GM23338 (cell line): ENCODE results near the gene HACL1. TPM values are rescaled to one million over a fixed set of nuclear protein-coding genes. Genes with fewer than 3 reads are reported as not detected.

ENCODE experiments used
- ATAC-seq: fragments of 200-7000 bp; cut with Tn5 transposase; 3 replicates; pipeline ENCODE4 v1.9.1; 2020
- DNase-seq: peaks from one replicate; pipeline ENCODE4 v3.0.0-alpha.2; 2015; ENCODE audit warnings: low spot score
- H2AFZ ChIP-seq: fragments of 200-600 bp; sonication (generic); 2 replicates; pipeline ENCODE4 v1.8.0; 2016; ENCODE audit warnings: antibody characterized with exemption, mild to moderate bottlenecking, moderate library complexity
- H3F3A ChIP-seq: fragments of 200-600 bp; sonication (generic); replicated peaks from 2 replicates; pipeline ENCODE4 v1.8.0; 2017; ENCODE audit warnings: antibody characterized with exemption, mixed run types, low read depth
- H3K27ac ChIP-seq: fragments of 200-600 bp; sonication (generic); 2 replicates; pipeline ENCODE4 v1.6.1; 2016; ENCODE audit warnings: low read depth
- H3K27me3 ChIP-seq: fragments of 200-600 bp; sonication (generic); 2 replicates; pipeline ENCODE4 v1.8.0; 2016; ENCODE audit warnings: mild to moderate bottlenecking, mixed run types, moderate library complexity; ENCODE audit not compliant: insufficient read depth
- H3K36me3 ChIP-seq: fragments of 200-600 bp; sonication (generic); 2 replicates; pipeline ENCODE4 v1.8.0; 2016; ENCODE audit warnings: mild to moderate bottlenecking; ENCODE audit not compliant: insufficient read depth
- H3K4me1 ChIP-seq: fragments of 200-600 bp; sonication (generic); 2 replicates; pipeline ENCODE4 v1.8.0; 2016; ENCODE audit warnings: mild to moderate bottlenecking, moderate library complexity; ENCODE audit not compliant: insufficient read depth
- H3K4me2 ChIP-seq: fragments of 200-600 bp; sonication (generic); 2 replicates; pipeline ENCODE4 v1.7.1; 2017; ENCODE audit warnings: mixed run types
- H3K4me3 ChIP-seq: fragments of 200-600 bp; sonication (generic); 2 replicates; pipeline ENCODE4 v1.6.1; 2016; ENCODE audit warnings: mixed run types
- H3K79me2 ChIP-seq: fragments of 200-600 bp; sonication (generic); replicated peaks from 2 replicates; pipeline ENCODE4 v1.8.0; 2017; ENCODE audit warnings: mild to moderate bottlenecking; ENCODE audit not compliant: insufficient read depth
- H3K9me2 ChIP-seq: fragments of 200-600 bp; sonication (generic); 2 replicates; pipeline ENCODE4 v1.8.0; 2017; ENCODE audit not compliant: insufficient read depth
- H4K20me1 ChIP-seq: fragments of 200-600 bp; sonication (generic); replicated peaks from 2 replicates; pipeline ENCODE4 v1.8.0; 2017; ENCODE audit warnings: mild to moderate bottlenecking; ENCODE audit not compliant: insufficient read depth
- H3K27ac Mint-ChIP-seq: 2 replicates; pipeline ENCODE4 v1.8.0; 2020; ENCODE audit warnings: inconsistent platforms, mild to moderate bottlenecking, moderate library complexity, mixed read lengths
- H3K27me3 Mint-ChIP-seq: 3 replicates; pipeline ENCODE4 v1.8.0; 2022; ENCODE audit warnings: low read depth, mild to moderate bottlenecking, moderate library complexity, mixed read lengths, inconsistent platforms; ENCODE audit not compliant: insufficient read depth, poor library complexity
- H3K36me3 Mint-ChIP-seq: 3 replicates; pipeline ENCODE4 v1.8.0; 2021; ENCODE audit warnings: low read depth, mild to moderate bottlenecking, inconsistent platforms, moderate library complexity, mixed read lengths
- H3K4me1 Mint-ChIP-seq: 3 replicates; pipeline ENCODE4 v1.8.0; 2020; ENCODE audit warnings: mild to moderate bottlenecking, inconsistent platforms, mixed read lengths
- H3K4me3 Mint-ChIP-seq: 3 replicates; pipeline ENCODE4 v1.8.0; 2021; ENCODE audit warnings: moderate library complexity, mild to moderate bottlenecking, inconsistent platforms, mixed read lengths
- H3K9me3 Mint-ChIP-seq: 3 replicates; pipeline ENCODE4 v1.8.0; 2020; ENCODE audit warnings: moderate library complexity, mild to moderate bottlenecking, inconsistent platforms, mixed read lengths
- CREB1 ChIP-seq: fragments of 250-450 bp; sonication (Bioruptor Pico); IDR thresholded peaks from 2 replicates; pipeline ENCODE4 v1.5.0; 2020; ENCODE audit warnings: low read depth, mild to moderate bottlenecking, moderate library complexity
- EZH2 ChIP-seq: fragments of 200-600 bp; sonication (generic); IDR thresholded peaks from one replicate; pipeline ENCODE4 v1.8.0; 2017; ENCODE audit warnings: antibody characterized with exemption, mild to moderate bottlenecking, low read depth; ENCODE audit not compliant: unreplicated experiment
- EZH2phosphoT487 ChIP-seq: fragments of 200-600 bp; sonication (generic); IDR thresholded peaks from one replicate; pipeline ENCODE4 v1.8.1; 2018; ENCODE audit warnings: antibody characterized with exemption; ENCODE audit not compliant: unreplicated experiment
- JUNB ChIP-seq: IDR thresholded peaks from one replicate; pipeline ENCODE4 v1.6.1; 2016; ENCODE audit warnings: antibody characterized with exemption; ENCODE audit not compliant: unreplicated experiment
- NANOG ChIP-seq: IDR thresholded peaks from 2 replicates; pipeline ENCODE4 v1.6.1; 2016; ENCODE audit warnings: antibody characterized with exemption, borderline replicate concordance
- POLR2AphosphoS5 ChIP-seq: IDR thresholded peaks from 2 replicates; pipeline ENCODE4 v1.6.1; 2016; ENCODE audit warnings: antibody characterized with exemption, low read depth
- STAT1 ChIP-seq: IDR thresholded peaks from one replicate; pipeline ENCODE4 v1.6.1; 2016; ENCODE audit warnings: antibody characterized with exemption; ENCODE audit not compliant: unreplicated experiment
- ZNF114 ChIP-seq: fragments of 250-450 bp; sonication (Bioruptor Pico); IDR thresholded peaks from 2 replicates; pipeline ENCODE4 v1.5.0; 2020; ENCODE audit warnings: mild to moderate bottlenecking, moderate library complexity
- ZNF331 ChIP-seq: fragments of 250-450 bp; sonication (Bioruptor Pico); IDR thresholded peaks from 2 replicates; pipeline ENCODE4 v1.5.0; 2020; ENCODE audit warnings: low read depth, mild to moderate bottlenecking, moderate library complexity
- polyA plus RNA-seq: library from polyadenylated mRNA; unstranded; fragments of >200 nt; fragmentation: Nextera tagmentation; extraction: Ambion mirVana; gene quantifications from 2 replicates; pipeline ENCODE4 v1.2.1, GENCODE V29; 2016
- total RNA-seq: library from RNA; depleted of rRNA; stranded (reverse); fragments of >200 nt; shearing (Covaris generic); gene quantifications from 2 replicates; pipeline ENCODE4 v1.2.3, GENCODE V29; 2014
- TF ChIP-seq, protein P1 (sequence below): IDR thresholded peaks from 2 replicates; pipeline ENCODE4 v1.6.1; 2016; ENCODE audit warnings: antibody characterized with exemption
- TF ChIP-seq, protein P2 (sequence below): IDR thresholded peaks from one replicate; pipeline ENCODE4 v1.6.1; 2018; ENCODE audit warnings: antibody characterized with exemption; ENCODE audit not compliant: unreplicated experiment
- TF ChIP-seq, protein P3 (sequence below), 2 experiments: fragments of 200-600 bp in 1 of 2; sonication (generic) in 1 of 2; conservative IDR thresholded peaks; 2 replicates each; pipeline versions ENCODE4 v1.5.1 to v1.6.1; 2016 to 2017; ENCODE audit warnings: antibody characterized with exemption in 2 of 2, low read depth in 2 of 2, mild to moderate bottlenecking in 2 of 2, moderate library complexity in 1 of 2
- TF ChIP-seq, protein P4 (sequence below): fragments of 250-450 bp; sonication (Bioruptor Pico); IDR thresholded peaks from 2 replicates; pipeline ENCODE4 v1.5.0; 2020; ENCODE audit warnings: mild to moderate bottlenecking, moderate library complexity

HACL1 gene
- total and polyA plus RNA-seq, 2 experiments from 2014 or later = 19.6 to 33.5 TPM

DNA sequence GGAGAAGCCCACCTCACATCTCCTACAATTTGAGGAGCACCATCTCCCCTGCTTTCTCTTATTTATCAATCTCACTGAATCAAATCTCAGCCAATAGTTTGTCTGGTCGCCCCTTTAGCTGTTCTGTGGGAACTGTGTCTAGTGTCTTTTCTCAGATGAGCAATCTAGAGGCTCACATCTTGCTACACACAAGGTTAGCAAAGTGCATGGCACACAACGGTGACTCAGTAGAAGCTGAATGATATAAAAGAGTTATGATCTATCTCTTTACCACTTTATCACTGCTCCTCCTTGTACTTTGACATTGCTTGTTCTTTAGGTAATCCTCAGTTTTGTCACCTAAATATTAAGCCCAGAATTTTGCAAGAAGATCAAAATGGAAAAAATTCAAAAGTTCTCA is 63.0 kb downstream of the HACL1 start:
- ATAC-seq (no peak), DNase-seq (no peak)
- Mint-ChIP-seq H3K27me3 (no peaks in the 10 kb centered on the region), H3K9me3 (no peaks in the 10 kb centered on the region), H3K4me1 (no peaks in the 10 kb centered on the region), H3K4me3 (no peak overlapping the region), H3K27ac (no peak overlapping the region), H3K36me3 (no peaks in the 10 kb centered on the region)
- Histone ChIP-seq H3K27ac (no peak overlapping the region), H3K4me3 (no peak overlapping the region), H3K79me2 (no peaks in the 10 kb centered on the region), H3K36me3 (no peaks in the 10 kb centered on the region), H2AFZ (no peak overlapping the region), H3F3A (no peaks in the 10 kb centered on the region), H3K9me2 (no peaks in the 10 kb centered on the region), H3K27me3 (no peaks in the 10 kb centered on the region), H3K4me1 (no peaks in the 10 kb centered on the region), H4K20me1 (no peaks in the 10 kb centered on the region; the same call in 1 of the 2 replicates), H3K4me2 (no peak overlapping the region)
- no peak for TF ChIP-seq CREB1 (CRISPR knock-in tag)
- TF ChIP-seq, protein P1, sequence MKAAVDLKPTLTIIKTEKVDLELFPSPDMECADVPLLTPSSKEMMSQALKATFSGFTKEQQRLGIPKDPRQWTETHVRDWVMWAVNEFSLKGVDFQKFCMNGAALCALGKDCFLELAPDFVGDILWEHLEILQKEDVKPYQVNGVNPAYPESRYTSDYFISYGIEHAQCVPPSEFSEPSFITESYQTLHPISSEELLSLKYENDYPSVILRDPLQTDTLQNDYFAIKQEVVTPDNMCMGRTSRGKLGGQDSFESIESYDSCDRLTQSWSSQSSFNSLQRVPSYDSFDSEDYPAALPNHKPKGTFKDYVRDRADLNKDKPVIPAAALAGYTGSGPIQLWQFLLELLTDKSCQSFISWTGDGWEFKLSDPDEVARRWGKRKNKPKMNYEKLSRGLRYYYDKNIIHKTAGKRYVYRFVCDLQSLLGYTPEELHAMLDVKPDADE = no peak
- TF ChIP-seq, protein P2, sequence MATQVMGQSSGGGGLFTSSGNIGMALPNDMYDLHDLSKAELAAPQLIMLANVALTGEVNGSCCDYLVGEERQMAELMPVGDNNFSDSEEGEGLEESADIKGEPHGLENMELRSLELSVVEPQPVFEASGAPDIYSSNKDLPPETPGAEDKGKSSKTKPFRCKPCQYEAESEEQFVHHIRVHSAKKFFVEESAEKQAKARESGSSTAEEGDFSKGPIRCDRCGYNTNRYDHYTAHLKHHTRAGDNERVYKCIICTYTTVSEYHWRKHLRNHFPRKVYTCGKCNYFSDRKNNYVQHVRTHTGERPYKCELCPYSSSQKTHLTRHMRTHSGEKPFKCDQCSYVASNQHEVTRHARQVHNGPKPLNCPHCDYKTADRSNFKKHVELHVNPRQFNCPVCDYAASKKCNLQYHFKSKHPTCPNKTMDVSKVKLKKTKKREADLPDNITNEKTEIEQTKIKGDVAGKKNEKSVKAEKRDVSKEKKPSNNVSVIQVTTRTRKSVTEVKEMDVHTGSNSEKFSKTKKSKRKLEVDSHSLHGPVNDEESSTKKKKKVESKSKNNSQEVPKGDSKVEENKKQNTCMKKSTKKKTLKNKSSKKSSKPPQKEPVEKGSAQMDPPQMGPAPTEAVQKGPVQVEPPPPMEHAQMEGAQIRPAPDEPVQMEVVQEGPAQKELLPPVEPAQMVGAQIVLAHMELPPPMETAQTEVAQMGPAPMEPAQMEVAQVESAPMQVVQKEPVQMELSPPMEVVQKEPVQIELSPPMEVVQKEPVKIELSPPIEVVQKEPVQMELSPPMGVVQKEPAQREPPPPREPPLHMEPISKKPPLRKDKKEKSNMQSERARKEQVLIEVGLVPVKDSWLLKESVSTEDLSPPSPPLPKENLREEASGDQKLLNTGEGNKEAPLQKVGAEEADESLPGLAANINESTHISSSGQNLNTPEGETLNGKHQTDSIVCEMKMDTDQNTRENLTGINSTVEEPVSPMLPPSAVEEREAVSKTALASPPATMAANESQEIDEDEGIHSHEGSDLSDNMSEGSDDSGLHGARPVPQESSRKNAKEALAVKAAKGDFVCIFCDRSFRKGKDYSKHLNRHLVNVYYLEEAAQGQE = no peak
- TF ChIP-seq JUNB = no peak
- TF ChIP-seq EZH2 = no peak
- no peak for TF ChIP-seq ZNF114 (CRISPR knock-in tag)
- no peak for TF ChIP-seq EZH2phosphoT487
- TF ChIP-seq ZNF331 = no peak
- TF ChIP-seq POLR2AphosphoS5 = no peak
- no peak for TF ChIP-seq NANOG
- TF ChIP-seq, protein P3, sequence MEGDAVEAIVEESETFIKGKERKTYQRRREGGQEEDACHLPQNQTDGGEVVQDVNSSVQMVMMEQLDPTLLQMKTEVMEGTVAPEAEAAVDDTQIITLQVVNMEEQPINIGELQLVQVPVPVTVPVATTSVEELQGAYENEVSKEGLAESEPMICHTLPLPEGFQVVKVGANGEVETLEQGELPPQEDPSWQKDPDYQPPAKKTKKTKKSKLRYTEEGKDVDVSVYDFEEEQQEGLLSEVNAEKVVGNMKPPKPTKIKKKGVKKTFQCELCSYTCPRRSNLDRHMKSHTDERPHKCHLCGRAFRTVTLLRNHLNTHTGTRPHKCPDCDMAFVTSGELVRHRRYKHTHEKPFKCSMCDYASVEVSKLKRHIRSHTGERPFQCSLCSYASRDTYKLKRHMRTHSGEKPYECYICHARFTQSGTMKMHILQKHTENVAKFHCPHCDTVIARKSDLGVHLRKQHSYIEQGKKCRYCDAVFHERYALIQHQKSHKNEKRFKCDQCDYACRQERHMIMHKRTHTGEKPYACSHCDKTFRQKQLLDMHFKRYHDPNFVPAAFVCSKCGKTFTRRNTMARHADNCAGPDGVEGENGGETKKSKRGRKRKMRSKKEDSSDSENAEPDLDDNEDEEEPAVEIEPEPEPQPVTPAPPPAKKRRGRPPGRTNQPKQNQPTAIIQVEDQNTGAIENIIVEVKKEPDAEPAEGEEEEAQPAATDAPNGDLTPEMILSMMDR (conservative IDR thresholded peaks at IDR 0.05; ENCODE audit: low read depth in 2 of 2) = no peak
- TF ChIP-seq, protein P4, sequence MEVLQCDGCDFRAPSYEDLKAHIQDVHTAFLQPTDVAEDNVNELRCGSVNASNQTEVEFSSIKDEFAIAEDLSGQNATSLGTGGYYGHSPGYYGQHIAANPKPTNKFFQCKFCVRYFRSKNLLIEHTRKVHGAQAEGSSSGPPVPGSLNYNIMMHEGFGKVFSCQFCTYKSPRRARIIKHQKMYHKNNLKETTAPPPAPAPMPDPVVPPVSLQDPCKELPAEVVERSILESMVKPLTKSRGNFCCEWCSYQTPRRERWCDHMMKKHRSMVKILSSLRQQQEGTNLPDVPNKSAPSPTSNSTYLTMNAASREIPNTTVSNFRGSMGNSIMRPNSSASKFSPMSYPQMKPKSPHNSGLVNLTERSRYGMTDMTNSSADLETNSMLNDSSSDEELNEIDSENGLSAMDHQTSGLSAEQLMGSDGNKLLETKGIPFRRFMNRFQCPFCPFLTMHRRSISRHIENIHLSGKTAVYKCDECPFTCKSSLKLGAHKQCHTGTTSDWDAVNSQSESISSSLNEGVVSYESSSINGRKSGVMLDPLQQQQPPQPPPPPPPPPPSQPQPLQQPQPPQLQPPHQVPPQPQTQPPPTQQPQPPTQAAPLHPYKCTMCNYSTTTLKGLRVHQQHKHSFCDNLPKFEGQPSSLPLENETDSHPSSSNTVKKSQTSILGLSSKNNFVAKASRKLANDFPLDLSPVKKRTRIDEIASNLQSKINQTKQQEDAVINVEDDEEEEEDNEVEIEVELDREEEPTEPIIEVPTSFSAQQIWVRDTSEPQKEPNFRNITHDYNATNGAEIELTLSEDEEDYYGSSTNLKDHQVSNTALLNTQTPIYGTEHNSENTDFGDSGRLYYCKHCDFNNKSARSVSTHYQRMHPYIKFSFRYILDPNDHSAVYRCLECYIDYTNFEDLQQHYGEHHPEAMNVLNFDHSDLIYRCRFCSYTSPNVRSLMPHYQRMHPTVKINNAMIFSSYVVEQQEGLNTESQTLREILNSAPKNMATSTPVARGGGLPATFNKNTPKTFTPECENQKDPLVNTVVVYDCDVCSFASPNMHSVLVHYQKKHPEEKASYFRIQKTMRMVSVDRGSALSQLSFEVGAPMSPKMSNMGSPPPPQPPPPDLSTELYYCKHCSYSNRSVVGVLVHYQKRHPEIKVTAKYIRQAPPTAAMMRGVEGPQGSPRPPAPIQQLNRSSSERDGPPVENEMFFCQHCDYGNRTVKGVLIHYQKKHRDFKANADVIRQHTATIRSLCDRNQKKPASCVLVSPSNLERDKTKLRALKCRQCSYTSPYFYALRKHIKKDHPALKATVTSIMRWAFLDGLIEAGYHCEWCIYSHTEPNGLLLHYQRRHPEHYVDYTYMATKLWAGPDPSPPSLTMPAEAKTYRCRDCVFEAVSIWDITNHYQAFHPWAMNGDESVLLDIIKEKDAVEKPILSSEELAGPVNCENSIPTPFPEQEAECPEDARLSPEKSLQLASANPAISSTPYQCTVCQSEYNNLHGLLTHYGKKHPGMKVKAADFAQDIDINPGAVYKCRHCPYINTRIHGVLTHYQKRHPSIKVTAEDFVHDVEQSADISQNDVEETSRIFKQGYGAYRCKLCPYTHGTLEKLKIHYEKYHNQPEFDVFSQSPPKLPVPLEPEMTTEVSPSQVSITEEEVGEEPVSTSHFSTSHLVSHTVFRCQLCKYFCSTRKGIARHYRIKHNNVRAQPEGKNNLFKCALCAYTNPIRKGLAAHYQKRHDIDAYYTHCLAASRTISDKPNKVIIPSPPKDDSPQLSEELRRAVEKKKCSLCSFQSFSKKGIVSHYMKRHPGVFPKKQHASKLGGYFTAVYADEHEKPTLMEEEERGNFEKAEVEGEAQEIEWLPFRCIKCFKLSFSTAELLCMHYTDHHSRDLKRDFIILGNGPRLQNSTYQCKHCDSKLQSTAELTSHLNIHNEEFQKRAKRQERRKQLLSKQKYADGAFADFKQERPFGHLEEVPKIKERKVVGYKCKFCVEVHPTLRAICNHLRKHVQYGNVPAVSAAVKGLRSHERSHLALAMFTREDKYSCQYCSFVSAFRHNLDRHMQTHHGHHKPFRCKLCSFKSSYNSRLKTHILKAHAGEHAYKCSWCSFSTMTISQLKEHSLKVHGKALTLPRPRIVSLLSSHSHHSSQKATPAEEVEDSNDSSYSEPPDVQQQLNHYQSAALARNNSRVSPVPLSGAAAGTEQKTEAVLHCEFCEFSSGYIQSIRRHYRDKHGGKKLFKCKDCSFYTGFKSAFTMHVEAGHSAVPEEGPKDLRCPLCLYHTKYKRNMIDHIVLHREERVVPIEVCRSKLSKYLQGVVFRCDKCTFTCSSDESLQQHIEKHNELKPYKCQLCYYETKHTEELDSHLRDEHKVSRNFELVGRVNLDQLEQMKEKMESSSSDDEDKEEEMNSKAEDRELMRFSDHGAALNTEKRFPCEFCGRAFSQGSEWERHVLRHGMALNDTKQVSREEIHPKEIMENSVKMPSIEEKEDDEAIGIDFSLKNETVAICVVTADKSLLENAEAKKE (CRISPR knock-in tag) = no peak
- TF ChIP-seq STAT1 = no peak
